ENCODE results near the gene LIF.

DNA sequence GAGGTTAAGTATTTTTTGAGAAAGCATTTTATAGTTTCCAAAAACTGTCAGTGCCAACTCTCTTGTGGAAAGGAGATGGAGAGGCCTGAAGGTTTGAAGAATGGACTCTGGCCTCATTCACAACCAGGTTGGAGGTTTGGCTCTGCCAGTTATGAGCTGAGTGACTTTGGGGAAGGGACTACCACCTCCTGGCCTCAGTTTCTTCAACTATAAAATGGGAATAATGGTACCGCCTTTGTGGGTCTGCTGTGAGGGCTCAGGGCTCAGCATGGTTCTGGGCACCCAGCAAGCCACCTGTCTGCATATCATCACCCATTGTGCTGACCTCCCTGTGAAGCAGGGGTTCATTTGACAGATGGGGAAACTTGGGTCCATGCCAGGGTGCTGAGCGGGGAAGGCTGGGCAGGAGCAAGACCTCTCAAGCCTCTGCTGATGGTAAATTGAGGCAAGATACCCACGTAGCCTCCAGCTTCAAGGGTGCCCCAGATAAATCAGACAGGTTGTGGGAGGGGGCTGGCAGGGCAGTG, 3.5 kb upstream of the LIF start:
- no peak for TF ChIP-seq EZH2phosphoT487 (IDR thresholded peaks at IDR 0.05; ENCODE audit: insufficient read depth, low read depth)
- no peak for TF ChIP-seq EZH2 (IDR thresholded peaks at IDR 0.05; ENCODE audit: insufficient read depth, poor library complexity, severe bottlenecking)

Data from GM23248 (cell line).